ENCODE results near the gene ATG9B. TPM values are rescaled to one million over a fixed set of nuclear protein-coding genes. Genes with fewer than 3 reads are reported as not detected.

Gene ATG9B
- total RNA-seq, 1 experiment from 2014 or later = 2.1 TPM

GRCh38 chr7:151006590-151007300 is 17.5 kb downstream of the ATG9B start:
- ATAC-seq (no peak), DNase-seq (ENCODE audit: low read depth, low spot score) (no peak)
- no peak overlapping the region for H2AFZ ChIP-seq (ENCODE audit: low read depth, low read length, poor library complexity, severe bottlenecking)
- ChIA-PET RAD21 (ENCODE audit: low non-redundant PET in 1 of 2, low total read pairs in 2 of 2, uncharacterized antibody in 2 of 2, unreplicated experiment in 2 of 2) (no interaction called here), POLR2A (no interaction called here), CTCF (interaction anchor here (1.1 to 5.4 kb wide), 2 partner anchors 13 to 38 kb away, joined by 4 to 59 read pairs; no protein-coding TSS in a partner anchor)
- no peak overlapping the region for H3K4me2 ChIP-seq (ENCODE audit: low read length)
- no peak overlapping the region for H3K4me3 ChIP-seq (replicated peaks in 1 of 2; ENCODE audit: low read depth in 1 of 2, low read length in 2 of 2)
- H4K20me1 ChIP-seq (ENCODE audit: insufficient read depth) = no peaks in the 10 kb centered on the region
- no peaks in the 10 kb centered on the region for H3K9me2 ChIP-seq (ENCODE audit: insufficient read depth)
- no peaks in the 10 kb centered on the region for H3K27me3 ChIP-seq (ENCODE audit: insufficient read depth, low read length)
- BruUV-seq (replicated peaks) = no TSS peak
- H3K9me3 ChIP-seq (ENCODE audit: control insufficient read depth in 1 of 2, insufficient read depth in 1 of 2, low read depth in 1 of 2, low read length in 2 of 2) = no peaks in the 10 kb centered on the region
- no peak overlapping the region for H3K27ac ChIP-seq (ENCODE audit: low read depth, low read length)
- TF ChIP-seq POLR2AphosphoS5 (IDR thresholded peaks at IDR 0.05; ENCODE audit: low read depth, low read length) (no peak), REST (IDR thresholded peaks at IDR 0.05; ENCODE audit: low read depth) (no peak), EZH2 (IDR thresholded peaks at IDR 0.05) (no peak), YY1 (IDR thresholded peaks at IDR 0.05; ENCODE audit: extremely low read depth, insufficient replicate concordance, low read depth, low read length) (no peak), ELF1 (IDR thresholded peaks at IDR 0.05; ENCODE audit: borderline replicate concordance, low read depth) (no peak), POLR2A (IDR thresholded peaks at IDR 0.05; ENCODE audit: borderline replicate concordance, extremely low read depth, insufficient read depth, insufficient read length) (no peak), ZFX (IDR thresholded peaks at IDR 0.05) (no peak), FOSL1 (IDR thresholded peaks at IDR 0.05; ENCODE audit: low read depth) (no peak)
- TF ChIP-seq, protein P1, sequence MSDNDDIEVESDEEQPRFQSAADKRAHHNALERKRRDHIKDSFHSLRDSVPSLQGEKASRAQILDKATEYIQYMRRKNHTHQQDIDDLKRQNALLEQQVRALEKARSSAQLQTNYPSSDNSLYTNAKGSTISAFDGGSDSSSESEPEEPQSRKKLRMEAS (IDR thresholded peaks at IDR 0.05) = no peak
- TF ChIP-seq, protein P2, sequence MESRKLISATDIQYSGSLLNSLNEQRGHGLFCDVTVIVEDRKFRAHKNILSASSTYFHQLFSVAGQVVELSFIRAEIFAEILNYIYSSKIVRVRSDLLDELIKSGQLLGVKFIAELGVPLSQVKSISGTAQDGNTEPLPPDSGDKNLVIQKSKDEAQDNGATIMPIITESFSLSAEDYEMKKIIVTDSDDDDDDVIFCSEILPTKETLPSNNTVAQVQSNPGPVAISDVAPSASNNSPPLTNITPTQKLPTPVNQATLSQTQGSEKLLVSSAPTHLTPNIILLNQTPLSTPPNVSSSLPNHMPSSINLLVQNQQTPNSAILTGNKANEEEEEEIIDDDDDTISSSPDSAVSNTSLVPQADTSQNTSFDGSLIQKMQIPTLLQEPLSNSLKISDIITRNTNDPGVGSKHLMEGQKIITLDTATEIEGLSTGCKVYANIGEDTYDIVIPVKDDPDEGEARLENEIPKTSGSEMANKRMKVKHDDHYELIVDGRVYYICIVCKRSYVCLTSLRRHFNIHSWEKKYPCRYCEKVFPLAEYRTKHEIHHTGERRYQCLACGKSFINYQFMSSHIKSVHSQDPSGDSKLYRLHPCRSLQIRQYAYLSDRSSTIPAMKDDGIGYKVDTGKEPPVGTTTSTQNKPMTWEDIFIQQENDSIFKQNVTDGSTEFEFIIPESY (IDR thresholded peaks at IDR 0.05; ENCODE audit: extremely low read depth, insufficient replicate concordance, low read length) = no peak
- peaks cover 16 to 36% of the 10 kb centered on the region in 2 experiments; a peak in 3 of 4 replicates for H3K4me1 ChIP-seq (ENCODE audit: control insufficient read depth in 1 of 2, insufficient read depth in 2 of 2, low read length in 2 of 2)
- peaks cover 4% of the 10 kb centered on the region; the same call in 1 of the 2 replicates for H3K79me2 ChIP-seq (ENCODE audit: insufficient read depth, low read length)
- H3K9ac ChIP-seq (ENCODE audit: low read length) = no peak overlapping the region
- no peaks in the 10 kb centered on the region for H3K36me3 ChIP-seq (ENCODE audit: control insufficient read depth in 1 of 2, insufficient read depth in 2 of 2, low read length in 2 of 2)
- intact Hi-C loops (cut with micrococcal nuclease) = no loop called here
